Sigmoid colon (tissue), 7 donors: ENCODE data around the gene FCRLA. TPM values are rescaled to one million over a fixed set of nuclear protein-coding genes. Genes with fewer than 3 reads are reported as not detected.
"Not testable (repeated sequence)": the region's sequence is repeated elsewhere in the genome, so short reads cannot be mapped to it uniquely, and the experiment has no call there.

ENCODE experiments used
- DNase-seq: peaks from one replicate; pipeline ENCODE4 v3.0.0-alpha.2; 2019
- H3K27ac ChIP-seq, 4 donors: fragments of 200-600 bp; sonication (generic); one replicate each; pipeline ENCODE4 v1.5.1; 2016 to 2019; ENCODE audit warnings: mild to moderate bottlenecking in 1 of 4
- H3K27me3 ChIP-seq, 3 donors: fragments of 200-600 bp; sonication (generic); one replicate each; pipeline ENCODE4 v1.5.1; 2019; ENCODE audit warnings: mild to moderate bottlenecking in 1 of 3
- H3K36me3 ChIP-seq, 4 donors: fragments of 200-600 bp; sonication (generic); one replicate each; pipeline ENCODE4 v1.5.1; 2016 to 2019
- H3K4me1 ChIP-seq, 4 donors: fragments of 200-600 bp; sonication (generic); one replicate each; pipeline ENCODE4 v1.5.1; 2017 to 2019
- H3K4me3 ChIP-seq, 4 donors: fragments of 200-600 bp; sonication (generic); one replicate each; pipeline ENCODE4 v1.5.1; 2017 to 2019; ENCODE audit warnings: mild to moderate bottlenecking in 2 of 4, moderate library complexity in 1 of 4
- H3K9me3 ChIP-seq, 4 donors: fragments of 200-600 bp in 3 of 4; sonication (generic) in 3 of 4; one replicate each; pipeline versions ENCODE4 v1.5.1 to v1.6.1; 2013 to 2019
- CTCF ChIP-seq, 4 experiments: fragments of 450-650 bp in 3 of 4; fragments of 200-600 bp in 1 of 4; IDR thresholded peaks; one replicate each; pipeline ENCODE4 v1.5.1; 2016 to 2019; ENCODE audit warnings: antibody characterized with exemption in 4 of 4, mild to moderate bottlenecking in 3 of 4, moderate library complexity in 2 of 4
- EP300 ChIP-seq, 4 donors: sonication (generic); formaldehyde crosslinking; IDR thresholded peaks; one replicate each; pipeline ENCODE4 v1.6.1; 2017; ENCODE audit warnings: antibody characterized with exemption in 4 of 4
- POLR2A ChIP-seq, 2 donors: fragments of 450-650 bp; IDR thresholded peaks; one replicate each; pipeline ENCODE4 v1.6.1; 2016; ENCODE audit warnings: antibody characterized with exemption in 2 of 2, mild to moderate bottlenecking in 2 of 2, moderate library complexity in 2 of 2
- POLR2AphosphoS5 ChIP-seq, 4 donors: sonication (generic); formaldehyde crosslinking; IDR thresholded peaks; one replicate each; pipeline ENCODE4 v1.6.1; 2017; ENCODE audit warnings: antibody characterized with exemption in 4 of 4
- WGBS, 2 donors: extraction: QIAGEN DNeasy Blood & Tissue Kit; methylation state at CpG; one replicate each; pipeline ENCODE4 v1.1.7; 2013; 5-methylcytosine and 5-hydroxymethylcytosine counted together
- intact Hi-C: fragments of 100-400 bp; cut with DNase I; formaldehyde crosslinking; loops from one replicate; pipeline ENCODE4 v1.15.1; 2023
- polyA plus RNA-seq, 3 donors: library from polyadenylated mRNA; stranded (reverse); fragments of 200-250 nt; gene quantifications; one replicate each; pipeline ENCODE4 v1.2.3, GENCODE V29; 2013
- total RNA-seq, 4 donors: library from RNA; depleted of rRNA; stranded (reverse); fragments of >200 nt; gene quantifications; one replicate each; pipeline ENCODE4 v1.1.0, GENCODE V29; 2016
- donor health status: healthy with polysubstance abuse.
- donor health status: Bipolar disorder and iron deficiency.
- donor health status: healthy.

The FCRLA gene
- not detected for total RNA-seq
- 10 to 100 TPM in 1 of 3 donors, 1 to 10 TPM in 1, not detected in 1; 1.6 to 22.0 TPM for polyA plus RNA-seq

- H3K27ac ChIP-seq, result no peak within 1 kb of the TSS
- WGBS, 2 donors, result 46 to 73% methylated on average over 4 of the region's 4 CpGs
- no peak within 1 kb of the TSS for H3K4me3 ChIP-seq
- no peaks in the 10 kb centered on the region for H3K9me3 ChIP-seq
- H3K4me1 ChIP-seq, result no peaks in the 10 kb centered on the region
- H3K27me3 ChIP-seq, result no peaks in the 10 kb centered on the region
- no peak for DNase-seq
- TF ChIP-seq POLR2A (IDR thresholded peaks at IDR 0.05) (no peak), CTCF (IDR thresholded peaks at IDR 0.05) (no peak), EP300 (IDR thresholded peaks at IDR 0.05) (no peak), POLR2AphosphoS5 (IDR thresholded peaks at IDR 0.05) (no peak)
- intact Hi-C loops, result no loop called here
- H3K36me3 ChIP-seq, result no peaks in the 10 kb centered on the region
These were observed at the start of gene FCRLA for GRCh38 chr1:161706482-161707347. Gene FCRLA (plus strand): TSS chr1:161707229. CDS start chr1:161707265, 36 bp downstream.

GRCh38 chr1:161658524-161658923 is 48.5 kb upstream of the FCRLA start:
- DNase-seq, H3K36me3 ChIP-seq, H3K27me3 ChIP-seq, intact Hi-C loops, H3K27ac ChIP-seq, H3K4me1 ChIP-seq, H3K9me3 ChIP-seq, H3K4me3 ChIP-seq: not testable (repeated sequence)

DNA sequence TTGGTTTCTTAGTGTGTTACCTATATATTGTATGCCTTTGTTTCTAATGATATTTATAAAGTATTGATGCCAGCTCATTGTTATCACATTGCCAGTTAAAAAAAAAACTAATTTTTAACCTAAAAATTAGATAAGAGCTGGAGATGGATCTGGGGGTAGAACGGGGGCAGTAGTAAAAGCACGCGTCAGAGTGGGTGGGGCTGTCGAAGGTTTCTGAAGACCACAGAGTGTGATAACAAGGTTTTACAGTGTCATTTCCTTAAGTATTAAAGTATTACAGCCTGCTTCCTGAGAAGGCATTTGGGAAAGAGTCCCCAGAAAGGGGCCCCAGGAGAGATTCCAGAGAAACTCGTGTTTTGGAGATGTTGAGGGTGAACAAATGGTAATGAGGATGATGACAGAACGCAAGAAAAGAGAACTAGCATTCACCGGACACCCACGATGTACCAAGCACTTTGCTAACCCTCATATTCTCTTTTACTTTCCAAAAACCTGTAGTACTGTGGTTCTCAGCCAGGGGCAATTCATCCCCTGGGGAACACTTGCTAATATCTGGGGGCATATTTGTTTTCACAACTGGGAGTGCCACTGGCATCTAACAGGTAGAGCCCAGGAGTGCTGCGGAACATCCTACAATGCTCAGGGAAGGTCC is 45.2 kb upstream of the FCRLA start:
- H3K4me1 ChIP-seq, H3K4me3 ChIP-seq, intact Hi-C loops, H3K9me3 ChIP-seq, H3K27ac ChIP-seq, H3K36me3 ChIP-seq, DNase-seq, H3K27me3 ChIP-seq: not testable (repeated sequence)
- 30 to 70% methylated on average over 2 to 3 of the region's 9 CpGs for WGBS, 2 donors

GRCh38 chr1:161662684-161663339 is 44.2 kb upstream of the FCRLA start, which contains the start of gene FCGR2B:
Gene FCGR2B (plus strand): TSS chr1:161663143. CDS start chr1:161663242, 99 bp downstream.
- H3K9me3 ChIP-seq, intact Hi-C loops, DNase-seq, H3K4me3 ChIP-seq, H3K4me1 ChIP-seq, H3K27me3 ChIP-seq, H3K27ac ChIP-seq, H3K36me3 ChIP-seq: not testable (repeated sequence)
- no CpG with 5 or more reads among the region's 4 CpGs for WGBS, 2 donors

DNA sequence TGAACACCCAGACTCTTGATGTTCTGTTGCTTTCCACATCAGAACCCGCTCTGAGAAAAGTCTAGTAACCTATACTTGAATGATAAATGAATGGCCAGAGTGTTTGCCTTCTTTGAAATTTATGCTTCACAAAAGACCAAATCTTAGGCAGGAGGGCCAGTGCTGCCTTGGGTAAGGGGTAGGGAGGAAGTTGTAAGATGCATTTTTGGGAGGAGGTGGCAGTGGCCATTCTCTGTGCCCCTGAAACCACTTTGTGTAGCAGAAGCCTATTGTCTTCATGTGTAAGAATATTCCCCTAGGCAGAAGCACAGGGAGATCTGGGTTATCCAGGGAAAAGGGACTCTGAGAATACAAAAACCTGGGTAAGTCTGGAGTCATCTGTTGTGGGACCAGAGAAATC is 43.5 kb upstream of the FCRLA start:
- H3K27ac ChIP-seq, H3K27me3 ChIP-seq, DNase-seq, H3K4me1 ChIP-seq, H3K9me3 ChIP-seq, intact Hi-C loops, H3K36me3 ChIP-seq, H3K4me3 ChIP-seq: not testable (repeated sequence)
- whole genome bisulfite sequencing, 2 donors, result no CpG with 5 or more reads among the region's 1 CpG

DNA sequence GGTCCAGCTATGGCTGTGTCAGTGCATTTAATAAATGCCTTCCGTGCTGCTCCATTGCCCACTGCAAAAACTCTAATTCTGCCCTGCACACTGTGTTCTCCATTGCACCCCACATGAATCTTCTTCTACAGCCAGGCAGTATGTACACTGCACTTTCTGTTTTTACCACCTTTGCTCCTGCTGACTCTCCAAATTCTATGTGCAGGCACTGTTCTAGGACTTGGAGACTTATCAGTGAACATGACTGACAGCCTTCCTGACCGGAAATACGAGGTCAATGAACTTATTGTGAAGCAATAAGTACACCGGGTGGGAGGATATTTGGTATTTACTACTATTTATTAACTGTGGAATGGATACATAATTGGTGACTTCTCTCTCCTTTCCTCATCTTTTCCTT is 42.3 kb upstream of the FCRLA start:
- H3K4me1 ChIP-seq, DNase-seq, H3K9me3 ChIP-seq, intact Hi-C loops, H3K36me3 ChIP-seq, H3K4me3 ChIP-seq, H3K27ac ChIP-seq, H3K27me3 ChIP-seq: not testable (repeated sequence)
- WGBS, 2 donors, result no CpG with 5 or more reads among the region's 4 CpGs

DNA sequence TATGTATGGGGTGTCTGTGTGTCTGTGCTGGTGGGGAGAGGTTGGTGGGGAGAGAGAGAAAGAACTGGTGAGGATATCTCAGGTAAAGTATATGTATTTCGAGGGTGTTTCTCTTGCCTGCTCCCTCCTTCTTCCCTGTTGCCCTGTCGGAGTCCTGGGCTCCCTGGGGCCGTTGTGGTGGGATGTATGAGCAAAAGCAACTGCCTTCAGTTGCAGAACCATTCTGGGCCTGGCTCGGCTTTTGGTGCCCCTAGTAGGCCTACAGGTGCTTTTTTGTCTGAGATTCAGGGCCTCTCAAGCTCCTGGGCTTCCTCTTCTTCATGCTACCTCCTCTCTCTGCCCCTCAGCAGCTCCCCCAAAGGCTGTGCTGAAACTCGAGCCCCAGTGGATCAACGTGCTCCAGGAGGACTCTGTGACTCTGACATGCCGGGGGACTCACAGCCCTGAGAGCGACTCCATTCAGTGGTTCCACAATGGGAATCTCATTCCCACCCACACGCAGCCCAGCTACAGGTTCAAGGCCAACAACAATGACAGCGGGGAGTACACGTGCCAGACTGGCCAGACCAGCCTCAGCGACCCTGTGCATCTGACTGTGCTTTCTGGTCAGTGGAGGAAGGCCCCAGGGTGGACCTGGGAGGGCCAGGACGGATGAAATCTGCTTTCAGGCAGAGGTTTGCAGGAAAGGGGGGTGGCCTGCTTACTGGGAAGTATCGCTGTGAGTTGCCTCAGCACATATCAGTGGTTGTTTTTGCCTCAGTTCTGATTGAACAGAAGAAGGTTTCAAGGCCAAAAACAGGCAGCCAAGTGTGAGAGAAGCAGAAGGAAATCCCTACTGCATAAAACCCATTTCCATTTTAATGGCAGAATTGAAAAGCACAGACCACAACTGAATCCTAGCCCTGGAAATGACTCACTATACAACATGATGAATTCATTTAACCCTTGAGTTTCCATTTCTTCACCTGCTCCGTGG is 35.7 kb upstream of the FCRLA start:
- H3K36me3 ChIP-seq, H3K4me3 ChIP-seq, H3K9me3 ChIP-seq, DNase-seq, H3K27me3 ChIP-seq, H3K4me1 ChIP-seq, H3K27ac ChIP-seq, intact Hi-C loops: not testable (repeated sequence)
- 81 to 82% methylated on average over 12 of the region's 15 CpGs for WGBS, 2 donors

GRCh38 chr1:161673437-161673836 is 33.6 kb upstream of the FCRLA start:
- H3K36me3 ChIP-seq, H3K27me3 ChIP-seq, DNase-seq, H3K27ac ChIP-seq, H3K4me1 ChIP-seq, H3K9me3 ChIP-seq, H3K4me3 ChIP-seq, intact Hi-C loops: not testable (repeated sequence)
- WGBS, 2 donors, result 87 to 92% methylated on average over 6 to 7 of the region's 7 CpGs

DNA sequence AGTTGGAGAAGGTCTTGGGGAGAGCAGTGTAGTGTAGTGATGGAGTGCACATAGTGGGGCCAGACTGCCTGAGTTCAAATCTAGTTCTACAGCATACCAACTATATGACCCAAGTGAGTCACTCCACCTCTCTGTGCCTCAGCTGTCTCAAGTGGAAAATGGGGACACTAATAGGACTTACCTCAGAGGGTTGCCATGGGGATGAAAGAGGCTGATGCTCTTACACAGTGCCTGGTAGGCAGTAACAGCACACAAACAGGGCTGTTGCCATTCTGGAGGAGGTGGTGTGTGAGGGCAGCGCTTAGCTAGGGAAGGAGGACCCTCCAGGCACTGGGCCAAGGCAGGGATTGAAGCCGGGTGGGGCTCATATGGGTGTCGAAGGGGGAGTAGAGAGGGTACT is 32.6 kb upstream of the FCRLA start:
- intact Hi-C loops, DNase-seq: not testable (repeated sequence)

GRCh38 chr1:161674908-161675307 is 32.1 kb upstream of the FCRLA start:
- intact Hi-C loops, H3K27me3 ChIP-seq, H3K27ac ChIP-seq, H3K9me3 ChIP-seq, H3K4me3 ChIP-seq, H3K36me3 ChIP-seq, H3K4me1 ChIP-seq, DNase-seq: not testable (repeated sequence)
- 76 to 93% methylated on average over 3 of the region's 3 CpGs for WGBS, 2 donors

More for the DNA sequence above, 32.6 kb upstream of the FCRLA start:
- not testable (repeated sequence) for H3K27me3 ChIP-seq, H3K9me3 ChIP-seq, H3K36me3 ChIP-seq, H3K27ac ChIP-seq, H3K4me3 ChIP-seq, H3K4me1 ChIP-seq
- WGBS, 2 donors, result 80 to 94% methylated on average over 2 of the region's 3 CpGs
